GM23338 (cell line): ENCODE results near the gene DERA. TPM values are rescaled to one million over a fixed set of nuclear protein-coding genes. Genes with fewer than 3 reads are reported as not detected.

Experiments used
- ATAC-seq: fragments of 200-7000 bp; cut with Tn5 transposase; 3 replicates; pipeline ENCODE4 v1.9.1; 2020
- DNase-seq: peaks from one replicate; pipeline ENCODE4 v3.0.0-alpha.2; 2015; ENCODE audit warnings: low spot score
- H2AFZ ChIP-seq: fragments of 200-600 bp; sonication (generic); 2 replicates; pipeline ENCODE4 v1.8.0; 2016; ENCODE audit warnings: antibody characterized with exemption, mild to moderate bottlenecking, moderate library complexity
- H3F3A ChIP-seq: fragments of 200-600 bp; sonication (generic); replicated peaks from 2 replicates; pipeline ENCODE4 v1.8.0; 2017; ENCODE audit warnings: antibody characterized with exemption, mixed run types, low read depth
- H3K27ac ChIP-seq: fragments of 200-600 bp; sonication (generic); 2 replicates; pipeline ENCODE4 v1.6.1; 2016; ENCODE audit warnings: low read depth
- H3K27me3 ChIP-seq: fragments of 200-600 bp; sonication (generic); 2 replicates; pipeline ENCODE4 v1.8.0; 2016; ENCODE audit warnings: mild to moderate bottlenecking, mixed run types, moderate library complexity; ENCODE audit not compliant: insufficient read depth
- H3K36me3 ChIP-seq: fragments of 200-600 bp; sonication (generic); 2 replicates; pipeline ENCODE4 v1.8.0; 2016; ENCODE audit warnings: mild to moderate bottlenecking; ENCODE audit not compliant: insufficient read depth
- H3K4me1 ChIP-seq: fragments of 200-600 bp; sonication (generic); 2 replicates; pipeline ENCODE4 v1.8.0; 2016; ENCODE audit warnings: mild to moderate bottlenecking, moderate library complexity; ENCODE audit not compliant: insufficient read depth
- H3K4me2 ChIP-seq: fragments of 200-600 bp; sonication (generic); 2 replicates; pipeline ENCODE4 v1.7.1; 2017; ENCODE audit warnings: mixed run types
- H3K4me3 ChIP-seq: fragments of 200-600 bp; sonication (generic); 2 replicates; pipeline ENCODE4 v1.6.1; 2016; ENCODE audit warnings: mixed run types
- H3K79me2 ChIP-seq: fragments of 200-600 bp; sonication (generic); replicated peaks from 2 replicates; pipeline ENCODE4 v1.8.0; 2017; ENCODE audit warnings: mild to moderate bottlenecking; ENCODE audit not compliant: insufficient read depth
- H3K9me2 ChIP-seq: fragments of 200-600 bp; sonication (generic); 2 replicates; pipeline ENCODE4 v1.8.0; 2017; ENCODE audit not compliant: insufficient read depth
- H4K20me1 ChIP-seq: fragments of 200-600 bp; sonication (generic); replicated peaks from 2 replicates; pipeline ENCODE4 v1.8.0; 2017; ENCODE audit warnings: mild to moderate bottlenecking; ENCODE audit not compliant: insufficient read depth
- H3K27ac Mint-ChIP-seq: 2 replicates; pipeline ENCODE4 v1.8.0; 2020; ENCODE audit warnings: inconsistent platforms, mild to moderate bottlenecking, moderate library complexity, mixed read lengths
- H3K27me3 Mint-ChIP-seq: 3 replicates; pipeline ENCODE4 v1.8.0; 2022; ENCODE audit warnings: low read depth, mild to moderate bottlenecking, moderate library complexity, mixed read lengths, inconsistent platforms; ENCODE audit not compliant: insufficient read depth, poor library complexity
- H3K36me3 Mint-ChIP-seq: 3 replicates; pipeline ENCODE4 v1.8.0; 2021; ENCODE audit warnings: low read depth, mild to moderate bottlenecking, inconsistent platforms, moderate library complexity, mixed read lengths
- H3K4me1 Mint-ChIP-seq: 3 replicates; pipeline ENCODE4 v1.8.0; 2020; ENCODE audit warnings: mild to moderate bottlenecking, inconsistent platforms, mixed read lengths
- H3K4me3 Mint-ChIP-seq: 3 replicates; pipeline ENCODE4 v1.8.0; 2021; ENCODE audit warnings: moderate library complexity, mild to moderate bottlenecking, inconsistent platforms, mixed read lengths
- H3K9me3 Mint-ChIP-seq: 3 replicates; pipeline ENCODE4 v1.8.0; 2020; ENCODE audit warnings: moderate library complexity, mild to moderate bottlenecking, inconsistent platforms, mixed read lengths
- CREB1 ChIP-seq: fragments of 250-450 bp; sonication (Bioruptor Pico); IDR thresholded peaks from 2 replicates; pipeline ENCODE4 v1.5.0; 2020; ENCODE audit warnings: low read depth, mild to moderate bottlenecking, moderate library complexity
- CTCF ChIP-seq, 2 experiments: fragments of 200-600 bp in 1 of 2; sonication (generic) in 1 of 2; conservative IDR thresholded peaks; 2 replicates each; pipeline versions ENCODE4 v1.5.1 to v1.6.1; 2016 to 2017; ENCODE audit warnings: antibody characterized with exemption in 2 of 2, low read depth in 2 of 2, mild to moderate bottlenecking in 2 of 2, moderate library complexity in 1 of 2
- EZH2phosphoT487 ChIP-seq: fragments of 200-600 bp; sonication (generic); IDR thresholded peaks from one replicate; pipeline ENCODE4 v1.8.1; 2018; ENCODE audit warnings: antibody characterized with exemption; ENCODE audit not compliant: unreplicated experiment
- POLR2AphosphoS5 ChIP-seq: IDR thresholded peaks from 2 replicates; pipeline ENCODE4 v1.6.1; 2016; ENCODE audit warnings: antibody characterized with exemption, low read depth
- REST ChIP-seq: IDR thresholded peaks from one replicate; pipeline ENCODE4 v1.6.1; 2018; ENCODE audit warnings: antibody characterized with exemption; ENCODE audit not compliant: unreplicated experiment
- ZNF331 ChIP-seq: fragments of 250-450 bp; sonication (Bioruptor Pico); IDR thresholded peaks from 2 replicates; pipeline ENCODE4 v1.5.0; 2020; ENCODE audit warnings: low read depth, mild to moderate bottlenecking, moderate library complexity
- ZNF462 ChIP-seq: fragments of 250-450 bp; sonication (Bioruptor Pico); IDR thresholded peaks from 2 replicates; pipeline ENCODE4 v1.5.0; 2020; ENCODE audit warnings: mild to moderate bottlenecking, moderate library complexity
- polyA plus RNA-seq: library from polyadenylated mRNA; unstranded; fragments of >200 nt; fragmentation: Nextera tagmentation; extraction: Ambion mirVana; gene quantifications from 2 replicates; pipeline ENCODE4 v1.2.1, GENCODE V29; 2016
- total RNA-seq: library from RNA; depleted of rRNA; stranded (reverse); fragments of >200 nt; shearing (Covaris generic); gene quantifications from 2 replicates; pipeline ENCODE4 v1.2.3, GENCODE V29; 2014

The DERA gene
- total and polyA plus RNA-seq, 2 experiments from 2014 or later, result 20.4 to 27.3 TPM

GRCh38 chr12:15984963-15985362 is 73.8 kb downstream of the DERA start:
- H3K4me3 ChIP-seq, result no peak overlapping the region
- no peaks in the 10 kb centered on the region for H3K9me2 ChIP-seq
- ATAC-seq, result no peak
- H3K36me3 ChIP-seq, result no peaks in the 10 kb centered on the region
- H3K4me3 Mint-ChIP-seq, result no peak overlapping the region
- peaks cover 26% of the 10 kb centered on the region for H3K36me3 Mint-ChIP-seq
- no peaks in the 10 kb centered on the region for H3F3A ChIP-seq
- no peak overlapping the region for H3K27ac Mint-ChIP-seq
- peaks cover 22% of the 10 kb centered on the region; the same call in 1 of the 2 replicates for H3K4me1 ChIP-seq
- H3K27me3 Mint-ChIP-seq, result peaks cover 2% of the 10 kb centered on the region
- TF ChIP-seq POLR2AphosphoS5, result no peak
- no peak for TF ChIP-seq EZH2phosphoT487
- no peak for TF ChIP-seq REST
- TF ChIP-seq ZNF331 (CRISPR knock-in tag), result no peak
- TF ChIP-seq CREB1 (CRISPR knock-in tag), result no peak
- no peak for TF ChIP-seq CTCF (conservative IDR thresholded peaks at IDR 0.05; ENCODE audit: low read depth in 2 of 2)
- TF ChIP-seq ZNF462, result no peak
- H3K79me2 ChIP-seq, result no peaks in the 10 kb centered on the region
- no peaks in the 10 kb centered on the region for H3K27me3 ChIP-seq
- H2AFZ ChIP-seq, result no peak overlapping the region
- no peak for DNase-seq
- no peak overlapping the region for H3K4me2 ChIP-seq
- no peak overlapping the region for H3K27ac ChIP-seq
- H4K20me1 ChIP-seq, result no peaks in the 10 kb centered on the region
- H3K9me3 Mint-ChIP-seq, result no peaks in the 10 kb centered on the region
- H3K4me1 Mint-ChIP-seq, result peaks cover 17% of the 10 kb centered on the region
